Osteocyte (in vitro differentiated cells): Measurements from ENCODE around the gene PTPRD. TPM values are rescaled to one million over a fixed set of nuclear protein-coding genes. Genes with fewer than 3 reads are reported as not detected.
"Not testable (repeated sequence)": the region's sequence is repeated elsewhere in the genome, so short reads cannot be mapped to it uniquely, and the experiment has no call there.

ENCODE experiments used
- DNase-seq: peaks from one replicate; pipeline ENCODE4 v3.0.0; 2021; ENCODE audit warnings: mixed read lengths; ENCODE audit not compliant: unreplicated experiment; ENCODE audit errors: extremely low spot score
- H3K27ac Mint-ChIP-seq: one replicate; pipeline ENCODE4 v1.8.0; 2021; ENCODE audit warnings: mild to moderate bottlenecking, mixed read lengths; ENCODE audit not compliant: unreplicated experiment
- H3K27me3 Mint-ChIP-seq: one replicate; pipeline ENCODE4 v1.8.0; 2021; ENCODE audit warnings: mixed read lengths; ENCODE audit not compliant: unreplicated experiment
- H3K36me3 Mint-ChIP-seq: one replicate; pipeline ENCODE4 v1.8.0; 2021; ENCODE audit warnings: mixed read lengths; ENCODE audit not compliant: unreplicated experiment
- H3K4me1 Mint-ChIP-seq: one replicate; pipeline ENCODE4 v1.8.0; 2021; ENCODE audit warnings: mixed read lengths; ENCODE audit not compliant: unreplicated experiment
- H3K4me3 Mint-ChIP-seq: one replicate; pipeline ENCODE4 v1.8.0; 2021; ENCODE audit warnings: mild to moderate bottlenecking, moderate library complexity, mixed read lengths; ENCODE audit not compliant: unreplicated experiment
- H3K9me3 Mint-ChIP-seq: one replicate; pipeline ENCODE4 v1.8.0; 2021; ENCODE audit warnings: mixed read lengths; ENCODE audit not compliant: unreplicated experiment
- CTCF ChIP-seq: fragments of 200-600 bp; sonication (generic); IDR thresholded peaks from 2 replicates; pipeline ENCODE4 v1.5.0; 2021; ENCODE audit warnings: antibody characterized with exemption, mild to moderate bottlenecking, moderate library complexity
- total RNA-seq: library from RNA; stranded (reverse); gene quantifications from 2 replicates; pipeline ENCODE4 v1.2.1, GENCODE V29; 2021

PTPRD gene
- total RNA-seq, 1 donor from 2014 or later = 5.4 TPM

- peaks cover 3% of the 10 kb centered on the region for H3K27me3 Mint-ChIP-seq
- TF ChIP-seq CTCF = no peak
These were observed 1512.7 kb downstream of the PTPRD start for GRCh38 chr9:9100070-9100469.

GRCh38 chr9:9099646-9100045, 1513.2 kb downstream of the PTPRD start:
- Mint-ChIP-seq H3K27ac (no peak overlapping the region), H3K4me3 (no peak overlapping the region), H3K4me1 (no peaks in the 10 kb centered on the region), H3K27me3 (peaks cover 3% of the 10 kb centered on the region), H3K36me3 (no peaks in the 10 kb centered on the region), H3K9me3 (peaks cover 10% of the 10 kb centered on the region)
- no peak for TF ChIP-seq CTCF
- DNase-seq = no peak

More at GRCh38 chr9:9100070-9100469, 1512.7 kb downstream of the PTPRD start:
- H3K27ac Mint-ChIP-seq = no peak overlapping the region
- no peaks in the 10 kb centered on the region for H3K36me3 Mint-ChIP-seq
- H3K9me3 Mint-ChIP-seq = peaks cover 10% of the 10 kb centered on the region
- H3K4me3 Mint-ChIP-seq = no peak overlapping the region
- H3K4me1 Mint-ChIP-seq = no peaks in the 10 kb centered on the region
- no peak for DNase-seq

- H3K4me3 Mint-ChIP-seq, H3K36me3 Mint-ChIP-seq, H3K27me3 Mint-ChIP-seq, H3K4me1 Mint-ChIP-seq, DNase-seq, H3K27ac Mint-ChIP-seq: not testable (repeated sequence)
- peaks cover 27% of the 10 kb centered on the region for H3K9me3 Mint-ChIP-seq
These were observed 1515.5 kb downstream of the PTPRD start for GRCh38 chr9:9097254-9097653.

- Mint-ChIP-seq H3K36me3 (no peaks in the 10 kb centered on the region), H3K27ac (no peak overlapping the region), H3K4me3 (no peak overlapping the region), H3K4me1 (no peaks in the 10 kb centered on the region), H3K27me3 (no peaks in the 10 kb centered on the region), H3K9me3 (peaks cover 23% of the 10 kb centered on the region)
- no peak for DNase-seq
- no peak for TF ChIP-seq CTCF
These were observed 1521.4 kb downstream of the PTPRD start for GRCh38 chr9:9091387-9091786.

- H3K4me3 Mint-ChIP-seq = no peak overlapping the region
- no peak for DNase-seq
- H3K4me1 Mint-ChIP-seq = no peaks in the 10 kb centered on the region
- no peak overlapping the region for H3K27ac Mint-ChIP-seq
- peaks cover 33% of the 10 kb centered on the region for H3K9me3 Mint-ChIP-seq
- no peaks in the 10 kb centered on the region for H3K27me3 Mint-ChIP-seq
- no peaks in the 10 kb centered on the region for H3K36me3 Mint-ChIP-seq
- no peak for TF ChIP-seq CTCF
These were observed 1533.3 kb downstream of the PTPRD start for GRCh38 chr9:9079473-9079872.

GRCh38 chr9:9078301-9078700, 1534.5 kb downstream of the PTPRD start:
- no peak overlapping the region for H3K4me3 Mint-ChIP-seq
- peaks cover 33% of the 10 kb centered on the region for H3K9me3 Mint-ChIP-seq
- no peak overlapping the region for H3K27ac Mint-ChIP-seq
- no peaks in the 10 kb centered on the region for H3K36me3 Mint-ChIP-seq
- H3K4me1 Mint-ChIP-seq = no peaks in the 10 kb centered on the region
- H3K27me3 Mint-ChIP-seq = no peaks in the 10 kb centered on the region
- no peak for TF ChIP-seq CTCF
- DNase-seq = no peak
